ENCODE results near the gene SETBP1. TPM values are rescaled to one million over a fixed set of nuclear protein-coding genes. Genes with fewer than 3 reads are reported as not detected.

Gene SETBP1
- total RNA-seq, 1 donor from 2014 or later, result 83.3 TPM

DNA sequence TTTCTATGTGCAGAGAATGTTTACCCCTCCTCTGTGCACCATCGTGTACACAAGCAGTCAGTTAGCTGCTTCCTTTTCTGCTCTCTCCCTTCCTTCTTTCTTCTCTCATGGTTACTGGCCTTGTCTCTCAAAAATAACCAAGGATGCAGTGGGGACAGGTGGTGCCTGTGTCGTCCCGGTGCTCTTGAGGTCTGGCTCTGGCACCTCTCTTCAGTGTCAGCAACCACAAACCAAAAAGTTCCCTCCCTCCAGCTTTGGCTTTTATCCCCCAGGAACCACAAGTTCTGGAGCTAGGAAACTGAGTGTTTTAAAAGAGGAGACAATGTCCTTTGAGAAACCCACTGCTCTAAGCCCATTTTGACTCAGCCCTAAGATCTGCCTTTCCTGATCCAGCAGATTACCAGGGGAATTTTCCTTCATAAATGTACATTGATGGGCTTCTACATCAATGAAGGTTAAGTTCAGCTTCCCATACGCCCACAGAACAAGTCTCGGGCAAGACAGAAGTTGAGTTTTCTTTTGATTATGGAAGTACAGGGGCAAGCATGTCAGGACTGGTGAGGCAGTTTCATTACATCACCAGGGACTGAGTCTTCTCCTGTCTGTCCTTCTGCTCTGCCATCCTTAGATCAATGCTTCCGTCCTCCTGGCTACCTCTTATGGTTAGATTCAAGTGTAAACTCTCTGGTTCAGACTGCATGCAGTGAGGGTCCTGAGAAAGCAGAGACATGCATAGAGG lies 232.2 kb downstream of the SETBP1 start:
- Mint-ChIP-seq H3K27ac (ENCODE audit: unreplicated experiment) (no peak overlapping the region), H3K9me3 (ENCODE audit: unreplicated experiment) (peaks cover 6% of the 10 kb centered on the region), H3K27me3 (ENCODE audit: unreplicated experiment) (no peaks in the 10 kb centered on the region), H3K36me3 (ENCODE audit: unreplicated experiment) (no peaks in the 10 kb centered on the region), H3K4me1 (ENCODE audit: low read depth, unreplicated experiment) (peaks cover 3% of the 10 kb centered on the region), H3K4me3 (ENCODE audit: unreplicated experiment) (no peak overlapping the region)
- DNase-seq, result no peak
- TF ChIP-seq, protein P1, sequence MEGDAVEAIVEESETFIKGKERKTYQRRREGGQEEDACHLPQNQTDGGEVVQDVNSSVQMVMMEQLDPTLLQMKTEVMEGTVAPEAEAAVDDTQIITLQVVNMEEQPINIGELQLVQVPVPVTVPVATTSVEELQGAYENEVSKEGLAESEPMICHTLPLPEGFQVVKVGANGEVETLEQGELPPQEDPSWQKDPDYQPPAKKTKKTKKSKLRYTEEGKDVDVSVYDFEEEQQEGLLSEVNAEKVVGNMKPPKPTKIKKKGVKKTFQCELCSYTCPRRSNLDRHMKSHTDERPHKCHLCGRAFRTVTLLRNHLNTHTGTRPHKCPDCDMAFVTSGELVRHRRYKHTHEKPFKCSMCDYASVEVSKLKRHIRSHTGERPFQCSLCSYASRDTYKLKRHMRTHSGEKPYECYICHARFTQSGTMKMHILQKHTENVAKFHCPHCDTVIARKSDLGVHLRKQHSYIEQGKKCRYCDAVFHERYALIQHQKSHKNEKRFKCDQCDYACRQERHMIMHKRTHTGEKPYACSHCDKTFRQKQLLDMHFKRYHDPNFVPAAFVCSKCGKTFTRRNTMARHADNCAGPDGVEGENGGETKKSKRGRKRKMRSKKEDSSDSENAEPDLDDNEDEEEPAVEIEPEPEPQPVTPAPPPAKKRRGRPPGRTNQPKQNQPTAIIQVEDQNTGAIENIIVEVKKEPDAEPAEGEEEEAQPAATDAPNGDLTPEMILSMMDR (IDR thresholded peaks at IDR 0.05; ENCODE audit: partially characterized antibody, unreplicated experiment), result no peak

DNA sequence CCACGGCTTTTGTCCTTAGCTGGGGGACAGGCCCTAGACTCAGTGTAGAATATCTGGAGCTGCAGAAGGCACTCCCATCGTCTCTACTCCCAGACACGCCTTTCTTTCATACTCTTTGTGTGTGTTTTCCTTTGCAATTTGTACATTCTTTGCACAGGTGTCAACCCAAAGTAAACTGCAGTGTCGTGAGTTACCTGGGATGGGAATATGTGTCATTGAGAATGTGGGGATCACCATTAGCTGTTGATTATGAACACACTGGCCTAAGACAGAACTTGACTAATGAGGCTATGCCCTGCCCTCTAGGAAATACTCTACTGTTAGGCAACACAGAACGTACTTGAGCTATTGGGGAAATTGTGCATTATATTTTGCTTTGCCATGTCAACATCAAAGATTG lies 233.3 kb downstream of the SETBP1 start:
- Mint-ChIP-seq H3K27ac (ENCODE audit: unreplicated experiment) (no peak overlapping the region), H3K4me3 (ENCODE audit: unreplicated experiment) (no peak overlapping the region), H3K27me3 (ENCODE audit: unreplicated experiment) (peaks cover 2% of the 10 kb centered on the region), H3K4me1 (ENCODE audit: low read depth, unreplicated experiment) (peaks cover 3% of the 10 kb centered on the region), H3K36me3 (ENCODE audit: unreplicated experiment) (no peaks in the 10 kb centered on the region), H3K9me3 (ENCODE audit: unreplicated experiment) (peaks cover 4% of the 10 kb centered on the region)
- no peak for DNase-seq
- TF ChIP-seq, protein P1 (IDR thresholded peaks at IDR 0.05; ENCODE audit: partially characterized antibody, unreplicated experiment), result no peak

DNA sequence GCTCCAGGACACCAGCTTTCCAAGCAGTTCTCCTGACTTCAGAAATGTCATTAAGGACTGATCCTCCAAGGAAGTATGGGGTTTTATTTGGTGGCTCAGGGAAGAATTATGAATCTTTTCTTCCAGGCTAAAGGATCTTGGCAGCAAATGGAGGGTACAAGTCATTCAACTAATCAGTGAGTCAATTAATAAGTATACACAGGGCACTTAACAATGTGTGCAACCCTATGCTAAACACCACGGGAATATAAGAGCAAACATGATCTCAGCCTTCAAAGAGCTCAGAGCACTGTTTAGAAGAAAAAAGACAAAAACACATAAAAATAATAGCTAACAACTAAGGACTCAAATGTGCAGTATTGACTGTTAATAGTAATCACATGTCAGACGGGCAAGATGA lies 234.5 kb downstream of the SETBP1 start:
- Mint-ChIP-seq H3K4me3 (ENCODE audit: unreplicated experiment) (no peak overlapping the region), H3K36me3 (ENCODE audit: unreplicated experiment) (no peaks in the 10 kb centered on the region), H3K9me3 (ENCODE audit: unreplicated experiment) (peaks cover 4% of the 10 kb centered on the region), H3K27me3 (ENCODE audit: unreplicated experiment) (peaks cover 2% of the 10 kb centered on the region), H3K4me1 (ENCODE audit: low read depth, unreplicated experiment) (peaks cover 3% of the 10 kb centered on the region), H3K27ac (ENCODE audit: unreplicated experiment) (no peak overlapping the region)
- DNase-seq, result no peak
- TF ChIP-seq, protein P1 (IDR thresholded peaks at IDR 0.05; ENCODE audit: partially characterized antibody, unreplicated experiment), result no peak

DNA sequence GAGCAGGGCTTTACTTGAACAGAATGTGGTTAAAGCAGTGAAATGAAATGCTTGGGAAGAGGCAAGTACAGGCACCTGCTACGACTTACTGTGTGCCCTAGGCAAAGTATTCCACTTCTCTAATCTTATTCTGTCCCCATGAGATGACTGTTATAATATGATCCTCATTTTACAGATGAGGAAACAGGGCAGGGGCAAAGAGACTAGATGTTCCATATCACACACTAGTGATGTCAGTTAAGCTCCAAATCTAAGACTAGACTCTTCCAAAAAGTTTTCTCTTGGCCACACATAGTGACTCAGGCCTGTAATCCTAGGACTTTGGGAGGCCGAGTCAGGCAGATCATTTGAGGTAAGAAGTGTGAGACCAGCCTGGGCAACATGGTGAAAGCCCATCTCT lies 235.0 kb downstream of the SETBP1 start:
- peaks cover 2% of the 10 kb centered on the region for H3K27me3 Mint-ChIP-seq (ENCODE audit: unreplicated experiment)
- TF ChIP-seq, protein P1 (IDR thresholded peaks at IDR 0.05; ENCODE audit: partially characterized antibody, unreplicated experiment), result no peak
- no peaks in the 10 kb centered on the region for H3K36me3 Mint-ChIP-seq (ENCODE audit: unreplicated experiment)
- H3K27ac Mint-ChIP-seq (ENCODE audit: unreplicated experiment), result no peak overlapping the region
- no peak overlapping the region for H3K4me3 Mint-ChIP-seq (ENCODE audit: unreplicated experiment)
- DNase-seq, result no peak
- peaks cover 3% of the 10 kb centered on the region for H3K4me1 Mint-ChIP-seq (ENCODE audit: low read depth, unreplicated experiment)
- peaks cover 4% of the 10 kb centered on the region for H3K9me3 Mint-ChIP-seq (ENCODE audit: unreplicated experiment)

DNA sequence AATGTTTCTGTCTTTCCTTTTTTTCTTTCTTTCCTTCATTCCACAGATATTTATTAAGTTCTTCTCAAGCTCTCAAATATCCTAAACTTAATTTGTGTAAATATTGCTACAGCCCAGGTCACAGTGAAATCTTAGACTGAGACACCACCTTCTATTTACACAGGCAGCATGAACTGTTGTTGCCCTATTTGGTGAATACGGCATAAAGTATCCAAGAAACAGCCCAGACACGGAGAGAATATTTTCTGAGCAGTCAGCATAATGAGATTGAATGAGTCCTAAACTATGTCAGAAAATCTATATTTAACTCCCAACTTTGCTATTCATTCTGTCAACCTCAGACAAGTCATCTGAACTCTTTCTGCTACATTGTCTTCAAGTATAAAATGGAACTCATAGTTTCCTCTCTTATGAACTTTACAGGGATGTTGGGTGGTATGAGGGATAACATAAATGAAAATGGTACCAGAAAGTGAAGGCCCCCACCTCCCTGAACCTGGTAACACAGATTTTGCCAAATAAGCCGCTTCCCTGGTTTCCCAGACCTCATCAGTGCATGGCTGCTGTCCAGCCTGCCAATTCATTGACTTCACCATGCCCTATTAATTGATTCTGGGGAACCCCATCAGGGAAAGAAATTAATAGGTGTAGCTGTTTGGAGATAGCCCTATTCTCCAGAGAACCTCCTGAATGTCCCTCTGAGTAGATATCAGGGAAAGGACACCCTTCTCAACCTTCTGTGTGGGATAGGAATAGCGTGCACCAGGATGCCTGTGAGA lies 235.9 kb downstream of the SETBP1 start:
- Mint-ChIP-seq H3K9me3 (ENCODE audit: unreplicated experiment) (peaks cover 4% of the 10 kb centered on the region), H3K27ac (ENCODE audit: unreplicated experiment) (no peak overlapping the region), H3K27me3 (ENCODE audit: unreplicated experiment) (peaks cover 2% of the 10 kb centered on the region), H3K4me1 (ENCODE audit: low read depth, unreplicated experiment) (peaks cover 2% of the 10 kb centered on the region), H3K4me3 (ENCODE audit: unreplicated experiment) (no peak overlapping the region), H3K36me3 (ENCODE audit: unreplicated experiment) (no peaks in the 10 kb centered on the region)
- TF ChIP-seq, protein P1 (IDR thresholded peaks at IDR 0.05; ENCODE audit: partially characterized antibody, unreplicated experiment), result no peak
- no peak for DNase-seq

Measured in glutamatergic neuron (in vitro differentiated cells).